ENCODE measurements around the gene SHE.
"Not testable (repeated sequence)": the region's sequence is repeated elsewhere in the genome, so short reads cannot be mapped to it uniquely, and the experiment has no call there.

The SHE gene

DNA sequence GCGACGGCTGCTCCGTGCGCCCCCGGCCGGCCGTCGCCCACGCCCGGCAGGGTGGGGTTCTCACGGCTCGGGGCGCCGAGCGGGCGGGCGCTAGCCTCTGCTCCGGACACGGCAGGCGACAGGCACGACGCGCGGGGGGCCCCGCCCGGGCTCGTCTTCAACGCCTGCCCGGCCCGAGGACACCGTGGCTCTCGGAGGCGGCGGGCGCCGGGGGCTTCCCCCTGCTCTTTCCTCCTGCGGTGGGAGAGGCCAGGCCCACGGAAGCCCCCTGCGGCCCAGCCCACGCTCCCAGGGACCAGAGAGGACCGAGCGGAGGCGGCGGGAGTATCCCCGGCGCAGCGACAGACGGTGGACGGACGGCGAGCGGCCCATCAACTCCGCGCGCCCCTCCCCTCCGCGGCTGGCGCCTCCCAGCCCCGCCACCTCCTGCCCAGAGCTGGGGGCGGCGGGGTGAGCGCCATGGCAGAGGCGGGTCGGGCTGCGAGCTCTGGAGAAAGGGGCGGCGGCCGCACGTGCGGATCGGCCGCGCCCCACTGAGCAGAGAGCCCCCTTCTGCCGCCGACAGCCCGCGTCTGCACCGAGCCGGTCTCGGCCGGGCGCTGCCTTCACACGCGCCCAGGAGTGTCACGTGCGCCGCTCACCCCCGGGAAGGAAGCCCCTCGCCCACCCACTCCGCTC, at the start of gene SHE, which contains the start of gene TDRD10:
Gene SHE, minus strand, starts transcription at position 347 of the 678 bp plus-strand sequence. CDS start 386 bp downstream, outside the sequence.
Gene TDRD10, plus strand, starts transcription at position 154 of the 678 bp plus-strand sequence. CDS start 4,685 bp downstream, outside the sequence.
- DNase-seq (ENCODE audit: low read depth in 2 of 2): no peak

DNA sequence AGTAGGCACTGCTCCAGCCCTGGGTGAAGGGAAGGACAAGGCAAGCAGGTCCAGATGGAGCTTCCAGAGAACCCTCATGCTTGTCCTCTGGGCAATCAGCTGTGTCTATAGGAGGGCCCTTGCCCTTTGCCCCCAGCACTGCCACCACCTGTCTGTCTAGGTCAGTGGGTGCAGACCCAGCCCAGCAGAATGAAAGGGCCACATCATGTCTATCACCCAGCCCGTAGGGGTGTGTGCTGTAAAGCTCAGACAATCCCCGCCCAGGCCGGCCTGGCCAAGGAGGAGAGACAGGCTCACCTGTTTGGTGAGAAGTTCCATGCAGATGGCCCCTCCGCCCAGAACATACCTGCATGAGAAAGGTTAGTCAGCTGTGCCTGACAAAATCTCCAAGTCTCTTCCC, 49.3 kb upstream of the SHE start:
- no peak for DNase-seq (ENCODE audit: low read depth in 2 of 2)

DNA sequence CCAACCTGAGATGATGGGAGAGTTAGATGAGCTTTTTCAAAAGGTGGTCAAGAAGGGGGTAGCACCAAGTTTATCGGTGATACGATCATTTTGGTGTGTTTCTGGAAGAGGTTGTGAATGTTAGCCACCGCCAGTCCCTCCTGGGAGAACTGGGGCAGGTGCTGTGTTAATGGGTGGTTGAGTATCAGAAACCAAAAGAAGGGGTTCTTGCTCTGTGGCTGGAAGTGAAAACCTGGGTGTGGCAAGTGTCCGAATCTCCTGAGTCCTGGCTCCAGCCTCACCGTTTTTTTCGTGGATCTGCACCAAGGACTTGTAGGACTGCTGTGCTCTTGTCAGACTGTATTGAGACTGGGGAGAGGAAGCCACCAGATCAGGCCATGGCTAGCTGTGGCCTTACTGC, 48.4 kb upstream of the SHE start:
- DNase-seq (ENCODE audit: low read depth in 2 of 2): no peak

DNA sequence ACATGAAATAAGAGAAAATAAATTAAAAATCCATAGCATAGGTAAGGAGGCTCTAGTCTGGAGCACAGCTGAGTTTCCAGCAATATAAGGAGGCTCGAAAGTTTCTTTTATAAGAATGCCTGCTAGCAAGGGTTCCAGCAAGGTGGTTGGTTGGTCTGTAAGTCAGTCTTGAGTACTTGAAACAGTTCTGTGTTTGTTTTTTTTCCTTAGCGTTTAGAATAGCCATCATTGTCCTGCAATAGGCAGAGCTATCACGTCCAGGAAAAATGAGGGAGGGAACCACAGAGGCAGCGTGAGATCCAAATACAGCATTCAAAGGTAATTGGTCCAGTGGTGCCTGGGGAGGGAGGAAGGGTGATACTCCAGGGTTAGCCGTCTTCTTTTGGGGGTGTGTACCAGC, 47.9 kb upstream of the SHE start:
- DNase-seq (ENCODE audit: low read depth in 2 of 2): no peak

DNA sequence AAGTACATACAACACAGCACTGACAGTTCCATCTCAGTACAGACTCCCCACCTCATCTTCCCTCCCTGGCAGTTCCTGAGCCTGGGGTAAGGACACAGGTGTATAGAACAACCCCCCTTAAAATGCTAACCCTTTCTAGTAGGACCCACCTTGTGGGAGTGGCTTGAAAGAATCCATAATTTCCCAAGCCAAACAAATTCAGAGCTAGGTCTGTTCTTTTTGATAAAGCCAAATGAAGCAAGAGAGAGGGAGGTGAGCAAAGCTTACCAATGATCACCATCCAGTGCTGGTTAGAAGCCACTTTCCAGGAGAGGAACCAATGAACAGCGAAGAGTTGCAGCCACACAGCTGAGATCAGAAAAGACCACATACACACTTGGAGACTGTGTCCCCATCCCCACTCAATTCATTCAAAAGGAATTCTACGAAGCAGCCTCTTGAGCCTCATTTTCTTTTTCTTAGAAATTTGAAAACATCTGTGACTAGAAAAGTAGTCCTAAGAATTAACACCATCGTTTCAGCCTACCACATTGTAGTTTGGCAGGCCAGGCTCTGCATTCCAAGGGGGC, 47.1 kb upstream of the SHE start:
- DNase-seq (ENCODE audit: low read depth in 2 of 2): no peak

DNA sequence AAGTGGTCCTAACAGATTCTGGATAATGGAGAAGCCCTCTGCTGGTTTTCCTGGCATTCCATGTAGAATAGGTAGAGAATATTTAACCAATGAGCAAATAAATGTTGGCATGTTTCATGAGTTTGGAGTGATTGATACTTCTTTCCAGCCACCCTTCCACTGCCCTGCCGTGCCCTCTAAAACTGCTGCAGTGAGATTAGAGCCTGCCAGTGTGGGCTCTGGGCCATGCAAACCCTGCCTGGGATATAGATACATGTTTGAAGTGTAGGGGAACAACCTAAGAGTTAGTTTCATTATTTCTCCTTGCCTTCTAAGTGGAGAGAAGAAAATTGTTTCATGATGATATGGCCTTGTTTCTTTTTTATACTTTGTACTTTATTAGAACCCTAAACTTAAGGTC, 45.8 kb upstream of the SHE start:
- DNase-seq (ENCODE audit: low read depth in 2 of 2): no peak

DNA sequence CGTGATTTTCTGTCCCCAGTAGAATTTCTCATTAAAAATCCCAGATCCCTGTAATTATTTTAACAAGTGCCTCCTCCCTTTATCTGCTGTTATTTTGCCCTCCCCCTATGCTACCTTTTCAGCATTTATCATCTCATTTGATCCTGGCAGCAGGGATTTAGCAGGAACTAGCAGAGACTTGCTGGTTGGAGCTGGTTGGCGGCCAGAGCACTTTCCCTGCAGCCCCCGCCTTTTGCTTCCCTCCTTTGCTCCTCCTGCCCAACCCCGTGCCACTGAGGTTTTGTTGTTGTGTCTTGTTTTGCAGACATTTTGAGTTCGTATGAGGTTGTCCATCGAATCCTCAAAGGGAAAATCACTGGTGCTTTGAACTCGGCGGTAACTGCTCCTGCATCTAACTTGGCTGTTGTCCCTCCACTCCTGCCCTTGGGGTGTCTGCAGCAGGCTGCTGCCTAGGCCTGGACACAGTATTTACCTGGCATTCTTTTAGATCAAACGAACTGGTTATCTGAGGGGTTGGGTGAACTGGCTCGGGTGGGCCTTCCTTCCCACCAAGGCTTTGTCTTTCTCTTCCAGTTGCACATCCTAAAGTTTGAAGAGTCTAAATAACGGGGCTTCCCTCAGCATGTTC, 45.0 kb upstream of the SHE start:
- DNase-seq (ENCODE audit: low read depth in 2 of 2): no peak

DNA sequence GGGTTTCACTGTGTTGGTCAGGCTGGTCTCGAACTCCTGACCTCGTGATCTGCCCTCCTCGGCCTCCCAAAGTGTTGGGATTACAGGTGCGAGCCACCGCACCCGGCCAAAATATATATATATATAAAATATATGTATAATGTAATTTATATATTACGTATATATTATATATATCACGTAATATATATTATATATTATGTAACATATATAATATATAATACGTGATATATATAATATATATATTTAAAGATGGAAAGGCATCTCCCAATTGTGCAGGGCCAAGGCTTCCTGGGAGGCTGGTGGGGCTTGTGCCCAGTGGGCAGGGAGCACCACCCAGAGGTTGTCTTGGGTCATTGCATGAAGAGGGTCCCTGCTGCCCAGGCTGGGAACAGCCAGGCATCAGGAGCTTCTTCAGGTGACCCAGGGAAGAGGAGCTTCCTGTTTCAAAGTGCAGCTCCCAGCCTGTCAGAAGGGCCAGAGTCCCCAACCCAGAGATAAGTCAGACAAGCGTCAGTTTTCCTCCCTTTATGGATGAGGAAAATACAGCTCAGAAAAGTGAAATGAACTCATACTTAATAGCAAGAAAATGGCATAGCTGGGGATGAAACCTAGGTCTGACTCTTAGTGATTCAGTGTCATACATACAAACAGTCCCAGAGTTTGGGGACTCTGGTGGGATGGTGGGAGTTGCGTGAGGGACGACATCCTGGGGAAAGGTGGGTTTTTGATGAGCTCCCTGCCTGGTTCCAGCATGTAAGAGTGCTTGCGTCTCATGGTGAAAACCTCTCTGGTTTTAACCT, 44.3 kb upstream of the SHE start:
- DNase-seq (ENCODE audit: low read depth in 2 of 2): peak; percentile 10 to 30

DNA sequence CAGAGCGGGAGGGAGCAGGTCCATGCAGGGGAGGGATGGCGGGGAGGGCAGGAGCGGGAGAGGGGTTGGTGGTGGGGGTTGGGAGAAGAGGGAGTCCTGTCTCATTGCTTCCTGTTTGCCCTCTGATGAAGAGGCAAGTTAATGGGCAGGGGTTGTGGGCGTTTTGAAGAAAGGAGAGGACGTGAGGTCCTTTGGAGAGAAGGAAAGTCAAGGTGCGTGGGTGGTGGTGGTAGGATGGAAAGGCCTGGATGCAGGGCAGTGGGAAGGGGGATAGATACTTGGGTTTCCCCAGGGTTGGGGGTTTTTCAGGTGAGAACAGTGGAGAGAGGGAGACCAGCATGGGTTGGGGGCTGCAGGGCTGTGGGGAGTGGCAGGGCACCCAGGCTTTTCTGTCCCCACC, 39.0 kb upstream of the SHE start:
- no peak for DNase-seq (ENCODE audit: low read depth in 2 of 2)

DNA sequence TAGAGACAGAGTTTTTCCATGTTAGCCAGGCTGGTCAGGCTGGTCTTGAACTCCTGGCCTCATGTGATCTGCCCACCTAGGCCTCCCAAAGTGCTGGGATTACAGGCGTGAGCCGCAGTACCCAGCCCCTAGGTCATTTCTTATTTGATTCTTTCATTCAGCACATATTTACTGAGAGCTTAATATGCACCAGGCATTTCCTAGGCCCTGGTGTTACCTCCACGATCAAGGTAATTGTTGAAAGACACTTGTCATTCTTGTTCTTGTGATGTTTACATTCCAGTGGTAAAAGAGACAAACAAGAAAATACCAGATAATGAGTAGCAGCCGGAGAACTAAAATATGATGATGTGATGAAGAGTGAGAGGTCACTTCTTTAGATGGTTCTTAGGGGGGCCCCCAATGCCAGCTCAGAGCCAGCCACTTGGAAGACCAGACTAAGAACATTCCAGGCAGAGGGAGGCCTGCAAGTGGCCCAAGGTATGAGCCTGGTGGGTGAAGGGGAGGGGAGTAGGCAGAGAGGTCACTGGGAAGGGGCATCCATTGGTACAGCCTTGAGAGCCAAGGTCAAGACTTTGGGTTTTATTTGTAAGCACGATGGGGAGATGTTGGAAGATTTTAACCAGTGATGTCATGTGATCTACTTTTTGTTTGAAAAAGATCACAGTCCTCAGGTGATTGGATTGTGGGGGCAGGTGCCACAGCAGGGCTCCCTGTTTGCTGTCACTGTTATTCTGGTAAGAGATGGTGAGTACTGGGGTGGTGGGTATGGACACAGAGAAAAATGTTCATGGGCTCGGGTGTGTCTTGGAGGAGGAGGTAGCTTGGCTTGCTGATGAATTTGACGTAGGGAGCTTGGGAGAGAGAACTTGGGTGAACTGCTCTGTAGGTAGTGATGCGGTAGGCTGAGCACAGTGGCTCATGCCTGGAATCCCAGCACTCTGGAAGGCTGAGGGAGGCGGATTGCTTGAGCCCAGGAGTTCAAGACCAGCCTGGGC, 37.6 kb upstream of the SHE start:
- no peak for DNase-seq (ENCODE audit: low read depth in 2 of 2)

DNA sequence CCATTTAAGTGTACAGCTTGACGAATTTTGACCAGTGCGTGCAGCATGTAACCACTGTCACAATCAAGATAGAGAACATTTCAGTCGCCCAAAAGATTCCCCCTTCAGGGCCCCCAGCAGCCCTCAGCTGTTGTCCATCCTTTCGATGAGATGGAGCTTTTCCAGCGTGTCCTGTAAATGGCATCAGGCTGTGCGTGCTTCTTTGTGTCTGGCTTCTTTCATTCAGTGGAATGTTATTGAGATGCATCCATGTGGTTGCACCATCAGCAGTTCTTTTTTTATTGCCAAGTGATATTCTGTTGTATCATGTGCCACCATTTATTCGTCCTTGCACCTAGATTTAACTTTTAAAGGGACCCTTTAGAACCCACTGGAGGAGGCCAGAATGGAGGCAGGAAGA, 34.4 kb upstream of the SHE start:
- no peak for DNase-seq (ENCODE audit: low read depth in 2 of 2)

DNA sequence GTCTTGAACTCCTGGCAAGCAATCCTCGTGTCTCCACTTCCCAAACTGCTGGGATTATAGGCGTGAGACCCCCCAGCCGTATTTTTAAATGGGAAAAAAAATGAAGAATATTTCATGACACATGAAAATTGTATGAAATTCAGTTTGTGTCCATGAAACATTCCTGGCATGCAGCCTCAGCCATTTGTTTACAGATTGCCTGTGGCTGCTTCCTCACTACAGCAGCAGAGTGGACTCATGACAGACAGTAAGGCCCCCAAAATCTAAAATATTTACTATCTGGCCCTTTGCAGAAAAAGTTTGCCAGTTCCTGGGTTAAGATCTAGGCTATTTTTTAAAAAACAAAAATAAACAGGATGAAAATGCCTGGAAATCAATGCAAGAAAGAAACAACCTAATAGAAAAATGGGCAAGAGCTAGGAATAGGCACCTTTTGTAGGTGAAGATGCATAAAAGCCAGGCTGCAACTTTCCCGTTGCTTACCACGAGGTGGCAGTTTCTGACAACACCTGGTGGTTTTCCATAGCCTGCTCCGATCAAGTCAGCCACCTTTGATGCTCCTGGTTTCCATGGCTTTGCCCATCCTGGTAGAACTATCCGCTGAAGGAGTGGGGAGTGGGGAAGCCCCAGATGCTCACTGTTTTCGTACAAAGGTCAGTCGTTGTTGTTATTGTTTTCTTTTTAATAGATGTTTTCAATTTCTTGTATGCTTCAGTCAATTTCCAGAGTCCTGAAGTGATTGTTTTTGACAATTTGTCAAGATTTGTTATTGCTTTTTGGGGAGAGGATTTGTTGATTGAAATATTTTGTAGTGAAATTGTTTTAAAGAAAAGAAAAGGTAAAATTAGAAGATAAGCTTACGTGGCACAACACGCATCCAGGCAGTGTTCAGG, 32.0 kb upstream of the SHE start:
- DNase-seq (ENCODE audit: low read depth in 2 of 2): no peak

DNA sequence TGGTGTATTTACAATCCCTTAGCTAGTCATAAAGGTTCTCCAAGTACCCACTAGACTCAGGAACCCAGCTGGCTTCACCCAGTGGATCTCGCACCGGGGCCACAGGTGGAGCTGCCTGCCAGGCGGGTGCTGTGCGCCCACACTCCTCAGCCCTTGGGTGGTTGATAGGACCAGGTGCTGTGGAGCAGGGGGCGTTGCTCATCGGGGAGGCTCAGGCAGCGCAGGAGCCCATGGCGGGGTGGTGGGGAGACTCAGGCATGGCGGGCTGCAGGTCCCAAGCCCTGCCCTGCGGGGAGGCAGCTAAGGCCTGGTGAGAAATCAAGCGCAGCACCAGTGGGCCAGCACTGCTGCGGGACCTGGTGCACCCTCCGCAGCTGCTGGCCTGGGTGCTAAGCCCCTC, 29.7 kb upstream of the SHE start:
- not testable (repeated sequence) for DNase-seq (ENCODE audit: low read depth in 2 of 2)

DNA sequence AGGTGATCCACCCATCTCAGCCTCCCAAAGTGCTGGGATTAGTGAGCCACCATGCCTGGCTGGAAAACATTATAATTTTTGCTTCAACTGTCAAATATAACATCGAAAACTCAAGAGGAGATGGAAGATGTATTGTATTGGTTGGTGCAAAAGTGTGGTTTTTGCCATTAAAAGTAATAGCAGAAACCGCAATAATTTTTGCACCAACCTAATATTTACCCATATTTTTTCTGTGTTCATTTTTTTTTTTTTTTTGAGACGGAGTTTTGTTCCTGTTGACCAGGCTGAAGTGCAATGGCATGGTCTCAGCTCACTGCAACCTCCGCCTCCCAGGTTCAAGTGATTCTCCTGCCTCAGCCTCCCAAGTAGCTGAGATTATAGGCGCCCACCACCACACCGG, 27.1 kb upstream of the SHE start:
- no peak for DNase-seq (ENCODE audit: low read depth in 2 of 2)

DNA sequence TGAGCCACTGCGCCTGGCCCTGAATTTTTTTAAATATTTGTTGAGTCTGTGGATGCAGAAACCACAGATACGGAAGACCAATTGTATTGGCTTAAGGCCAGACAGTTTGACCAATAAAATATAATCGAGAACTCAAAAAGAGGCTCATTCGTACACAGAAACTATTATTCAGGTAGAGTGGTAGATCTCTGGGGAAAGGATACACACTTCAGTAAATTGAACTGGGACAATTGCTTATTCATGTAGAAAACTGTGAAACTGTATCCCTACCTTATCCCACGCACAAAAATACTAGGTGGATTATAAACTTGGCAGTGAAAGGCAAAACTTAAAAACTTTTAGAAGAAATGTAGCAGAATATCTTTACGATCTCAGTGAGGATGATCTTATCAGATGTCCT, 25.0 kb upstream of the SHE start:
- no peak for DNase-seq (ENCODE audit: low read depth in 2 of 2)

DNA sequence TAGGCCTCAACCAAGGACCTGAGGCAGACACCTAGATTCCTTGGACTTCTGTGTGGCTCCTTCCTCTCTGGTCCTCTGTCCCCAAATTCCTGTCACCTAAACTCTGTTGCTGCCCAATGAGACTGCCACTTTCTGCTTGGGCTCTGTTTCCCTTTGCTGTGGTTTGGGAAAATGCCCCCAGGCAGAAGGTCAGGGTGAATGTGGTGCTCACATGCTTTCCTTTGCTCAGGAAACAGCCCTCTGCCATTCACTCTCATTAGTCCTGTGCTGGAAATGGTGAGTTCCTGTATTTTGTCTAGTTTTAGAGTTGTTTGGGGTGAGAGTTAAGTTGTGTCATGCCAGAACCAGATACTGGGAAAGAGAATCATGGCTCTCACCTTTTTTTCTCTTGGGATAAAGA, 22.7 kb upstream of the SHE start:
- no peak for DNase-seq (ENCODE audit: low read depth in 2 of 2)

DNA sequence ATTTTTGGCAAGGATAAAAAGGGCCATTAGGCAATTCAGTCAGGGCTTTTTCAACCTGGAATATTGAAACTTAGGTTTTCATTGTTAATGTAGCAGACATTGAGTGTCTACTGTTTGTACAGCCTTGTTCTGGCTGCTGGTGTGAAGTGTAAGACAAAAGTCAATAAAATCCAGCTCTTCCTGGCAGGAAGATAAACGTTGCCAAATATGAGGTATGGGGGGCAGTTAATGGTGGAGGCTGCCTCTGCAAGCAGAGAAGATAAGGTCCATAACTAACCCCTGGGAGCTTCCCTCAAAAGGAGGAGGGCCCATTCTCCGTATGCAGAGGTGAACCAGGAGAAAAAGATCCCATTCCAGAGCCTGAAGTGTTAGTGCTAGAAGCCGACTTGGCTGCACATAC, 19.5 kb upstream of the SHE start:
- no peak for DNase-seq (ENCODE audit: low read depth in 2 of 2)

DNA sequence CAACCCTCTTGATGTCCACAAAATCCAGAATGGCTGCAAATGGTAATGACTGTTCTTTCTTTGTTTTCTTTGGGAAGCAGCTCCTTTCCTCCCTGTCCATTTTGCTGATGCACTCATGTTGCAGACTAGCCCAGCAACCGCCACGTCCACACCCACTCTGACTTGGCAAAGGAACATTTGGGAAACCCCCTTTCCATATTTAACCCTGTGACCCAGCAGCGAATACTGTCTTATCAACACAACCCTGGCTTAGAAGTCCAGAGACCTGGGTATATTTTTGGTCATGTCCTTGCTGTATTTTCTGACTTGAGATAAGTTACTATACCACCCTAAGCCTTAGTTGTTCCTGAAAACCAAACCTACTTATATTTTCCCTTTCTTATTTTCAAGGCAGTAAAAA, 18.1 kb upstream of the SHE start:
- DNase-seq (ENCODE audit: low read depth in 2 of 2): no peak

DNA sequence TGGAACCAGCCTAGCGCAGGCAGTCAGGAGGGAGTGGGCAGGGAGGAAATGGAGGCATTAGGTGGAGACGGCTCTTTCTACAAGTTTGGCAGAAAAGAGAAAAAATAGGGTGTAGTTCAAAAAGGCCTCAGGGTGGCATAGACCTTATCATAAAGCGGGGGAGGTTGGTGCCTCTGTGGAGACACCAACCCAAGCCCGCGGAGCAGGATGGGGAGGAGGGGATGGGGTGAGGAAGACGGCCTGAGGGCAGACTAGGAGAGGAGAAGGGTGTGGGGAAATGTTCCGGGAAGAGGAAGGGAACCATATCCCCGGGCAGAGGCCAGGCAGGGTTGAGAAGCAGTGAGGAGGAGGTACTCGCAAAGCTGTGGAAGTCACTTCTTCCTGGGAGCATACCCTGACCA, 17.4 kb upstream of the SHE start:
- DNase-seq (ENCODE audit: low read depth in 2 of 2): no peak

DNA sequence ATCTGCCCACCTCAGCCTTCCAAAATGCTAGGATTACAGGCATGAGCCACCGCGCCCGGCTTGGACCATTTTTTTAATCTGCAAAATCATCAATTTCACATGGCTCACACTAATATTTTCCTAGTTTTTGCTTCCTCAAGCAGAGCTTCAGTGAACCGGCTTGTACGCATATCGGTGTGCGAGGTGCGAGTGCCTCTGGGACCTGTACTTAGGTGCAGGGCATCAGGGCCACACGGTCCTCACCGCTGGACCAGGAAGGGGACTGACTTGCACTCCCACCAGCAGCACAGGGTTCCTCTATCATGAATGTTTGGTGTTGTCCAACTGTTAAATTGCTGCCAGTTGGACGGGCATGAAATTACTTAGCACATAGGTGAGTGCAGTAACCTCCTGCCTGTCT, 15.4 kb upstream of the SHE start:
- DNase-seq (ENCODE audit: low read depth in 2 of 2): no peak

Measured in stimulated activated CD8-positive, alpha-beta memory T cell treated with anti-CD3 and anti-CD28 coated beads, Interleukin-2, amount 100 ng/mL, for 1 hour (primary cell).